GM15510 (cell line): ENCODE results near the gene DBP.
A peak's percentile ranks its signal among the peaks of the same experiment; 100 is the strongest.

Experiments used
- POLR2A ChIP-seq: IDR thresholded peaks from 3 replicates; pipeline ENCODE4 v1.6.1; 2011; ENCODE audit warnings: borderline replicate concordance; ENCODE audit not compliant: insufficient read length; ENCODE audit errors: extremely low read depth

The DBP gene

DNA sequence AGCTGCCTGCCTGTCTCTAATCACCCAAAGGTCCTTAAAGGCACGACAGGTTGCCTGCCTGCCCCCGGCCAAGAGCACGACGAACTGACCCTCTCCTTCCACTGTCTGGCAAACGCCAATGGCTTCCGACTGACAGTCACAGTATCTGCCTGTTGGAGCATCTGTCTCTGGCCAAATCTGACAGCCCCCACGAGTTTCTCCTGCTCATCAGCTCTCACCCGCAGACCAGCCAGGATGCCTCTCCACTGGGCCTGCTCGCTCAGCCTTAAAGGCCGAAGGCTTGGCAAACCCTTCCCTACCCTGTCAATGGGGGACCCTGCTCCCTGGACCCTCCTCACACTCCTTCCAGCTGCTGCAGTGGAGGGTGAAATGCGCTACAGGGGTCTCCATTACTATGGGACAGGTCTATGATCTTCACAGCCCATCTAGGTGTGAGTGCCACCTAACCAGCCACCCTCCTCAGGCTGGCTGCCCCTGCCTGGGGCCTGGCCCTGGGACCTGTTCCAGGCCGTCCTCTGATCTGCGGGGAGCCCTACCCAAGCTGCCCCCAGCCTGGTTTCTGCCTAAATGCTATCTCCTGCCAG is 23.2 kb downstream of the DBP start:
- peak; percentile 19 for TF ChIP-seq POLR2A

DNA sequence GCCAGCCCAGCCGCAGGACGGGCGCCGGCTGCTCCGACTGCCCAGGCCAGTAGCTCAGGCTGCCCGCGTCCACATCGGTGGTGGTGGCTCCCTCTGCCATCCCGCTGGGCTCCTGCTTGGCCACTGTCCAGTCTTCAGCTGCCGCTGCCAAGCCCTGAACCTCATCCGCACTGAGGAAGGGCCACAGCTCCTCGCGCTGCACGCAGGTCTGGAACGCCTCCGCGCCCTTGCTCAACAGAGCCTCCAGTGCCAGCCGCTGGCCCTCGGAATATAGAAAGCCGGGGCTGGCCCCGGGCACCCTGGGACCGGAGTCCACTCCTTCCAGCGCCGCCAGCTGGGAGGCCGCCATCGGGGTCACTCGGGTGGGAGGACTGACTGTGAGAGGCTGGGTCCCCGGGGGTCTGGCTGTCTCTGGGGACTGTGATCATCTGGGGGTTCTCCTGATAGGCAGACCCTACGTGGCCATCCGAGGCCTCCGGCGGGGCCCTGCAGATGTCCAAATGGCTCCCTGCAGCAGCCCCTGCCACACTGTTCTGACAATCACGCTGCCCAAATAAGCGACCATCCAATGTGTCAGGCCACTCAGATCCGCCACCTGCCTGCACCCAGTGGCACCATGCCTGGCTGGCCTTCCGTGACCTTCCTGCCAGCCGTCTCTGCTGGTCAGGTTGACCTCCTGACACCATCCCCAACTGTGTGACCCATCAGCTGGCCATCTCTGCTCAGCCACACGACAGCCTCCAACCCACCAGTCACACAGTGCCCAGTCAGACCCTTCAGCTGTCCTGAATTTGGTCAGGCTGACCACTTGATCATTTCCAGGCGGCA is 23.9 kb downstream of the DBP start:
- no peak for TF ChIP-seq POLR2A

DNA sequence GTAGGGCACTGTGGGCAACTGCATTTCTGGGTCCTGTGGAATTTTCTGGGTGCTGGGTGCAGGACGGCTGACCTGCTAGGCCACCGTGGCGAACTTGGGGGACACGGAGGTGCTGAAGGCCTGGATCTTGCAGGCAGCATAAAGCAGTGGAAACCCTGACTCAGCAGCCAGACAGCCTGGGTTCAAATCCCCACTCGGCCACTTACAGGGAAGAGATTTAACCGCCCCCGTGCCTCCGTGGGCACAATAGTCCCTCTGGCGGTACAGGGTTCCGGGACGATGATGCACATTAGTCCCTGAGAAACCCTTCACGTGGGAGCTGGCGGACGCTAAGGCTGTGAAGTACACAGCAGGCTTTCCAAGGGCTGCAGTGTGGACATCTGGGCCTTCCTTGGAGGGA is 25.3 kb downstream of the DBP start:
- no peak for TF ChIP-seq POLR2A

DNA sequence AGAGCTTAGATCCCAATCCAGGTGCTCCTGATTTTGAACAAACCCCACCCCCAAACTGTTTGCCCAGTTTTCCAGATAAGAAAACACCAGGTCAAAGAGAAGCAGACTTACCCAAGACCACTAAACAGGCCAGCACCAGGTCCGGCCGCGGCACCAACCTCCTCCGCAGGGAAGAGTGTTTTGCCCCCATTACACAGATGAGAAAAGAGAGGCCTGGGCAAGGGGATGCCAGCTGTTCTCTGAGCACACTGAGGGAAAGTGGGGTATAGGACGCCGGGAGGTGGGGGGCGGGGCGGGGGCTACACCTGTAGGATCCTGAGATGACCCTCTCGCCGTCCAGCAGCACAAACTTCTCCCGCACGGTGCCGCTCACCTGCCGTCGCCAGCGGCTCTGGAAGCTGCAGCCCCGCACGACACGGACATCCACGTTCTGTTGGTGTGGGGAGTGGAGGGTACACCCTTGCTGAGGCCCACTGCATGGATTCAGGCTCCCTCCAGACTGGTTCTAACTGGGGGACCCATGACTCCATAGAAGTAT is 27.5 kb downstream of the DBP start:
- TF ChIP-seq POLR2A: no peak

DNA sequence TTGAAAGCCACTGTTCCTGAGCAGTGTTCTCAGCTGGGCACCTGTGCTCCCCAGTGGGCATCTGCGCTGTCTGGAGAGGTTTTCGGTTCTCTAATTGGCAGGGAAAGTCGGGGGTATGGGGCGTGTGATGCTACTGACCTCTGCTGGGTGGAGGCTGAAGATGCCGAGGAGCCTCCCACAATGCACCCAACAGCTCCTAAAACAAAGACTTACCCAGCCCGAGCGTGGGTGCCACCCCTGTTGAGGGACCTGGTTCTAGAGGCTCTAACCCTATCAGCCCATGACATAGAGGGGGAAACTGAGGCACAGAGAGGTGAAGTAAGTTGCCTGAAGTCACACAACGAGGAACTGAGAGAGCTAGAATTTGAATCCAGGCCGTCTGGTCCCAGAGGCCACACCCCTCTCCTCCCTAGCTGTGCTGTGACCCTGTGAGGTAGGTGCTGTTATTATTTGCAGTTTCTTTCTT is 28.3 kb downstream of the DBP start:
- no peak for TF ChIP-seq POLR2A

DNA sequence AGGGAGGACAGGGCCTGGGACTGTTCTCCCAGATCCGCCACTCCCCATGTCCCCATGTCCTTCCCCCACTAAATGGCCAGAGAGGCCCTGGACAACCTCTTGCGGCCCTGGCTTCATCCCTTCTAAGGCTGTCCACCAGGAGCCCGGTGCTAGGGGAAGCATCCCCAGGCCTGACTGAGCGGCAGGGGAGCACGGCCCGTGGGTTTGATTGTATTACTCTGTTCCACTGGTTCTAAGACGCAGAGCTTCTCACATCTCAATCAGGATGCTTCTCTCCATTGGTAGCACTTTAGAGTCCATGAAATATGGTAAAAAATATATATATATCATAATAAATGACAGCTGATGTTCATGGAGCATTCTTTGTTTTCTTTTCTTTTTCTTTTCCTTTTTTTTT is 29.8 kb downstream of the DBP start:
- no peak for TF ChIP-seq POLR2A

DNA sequence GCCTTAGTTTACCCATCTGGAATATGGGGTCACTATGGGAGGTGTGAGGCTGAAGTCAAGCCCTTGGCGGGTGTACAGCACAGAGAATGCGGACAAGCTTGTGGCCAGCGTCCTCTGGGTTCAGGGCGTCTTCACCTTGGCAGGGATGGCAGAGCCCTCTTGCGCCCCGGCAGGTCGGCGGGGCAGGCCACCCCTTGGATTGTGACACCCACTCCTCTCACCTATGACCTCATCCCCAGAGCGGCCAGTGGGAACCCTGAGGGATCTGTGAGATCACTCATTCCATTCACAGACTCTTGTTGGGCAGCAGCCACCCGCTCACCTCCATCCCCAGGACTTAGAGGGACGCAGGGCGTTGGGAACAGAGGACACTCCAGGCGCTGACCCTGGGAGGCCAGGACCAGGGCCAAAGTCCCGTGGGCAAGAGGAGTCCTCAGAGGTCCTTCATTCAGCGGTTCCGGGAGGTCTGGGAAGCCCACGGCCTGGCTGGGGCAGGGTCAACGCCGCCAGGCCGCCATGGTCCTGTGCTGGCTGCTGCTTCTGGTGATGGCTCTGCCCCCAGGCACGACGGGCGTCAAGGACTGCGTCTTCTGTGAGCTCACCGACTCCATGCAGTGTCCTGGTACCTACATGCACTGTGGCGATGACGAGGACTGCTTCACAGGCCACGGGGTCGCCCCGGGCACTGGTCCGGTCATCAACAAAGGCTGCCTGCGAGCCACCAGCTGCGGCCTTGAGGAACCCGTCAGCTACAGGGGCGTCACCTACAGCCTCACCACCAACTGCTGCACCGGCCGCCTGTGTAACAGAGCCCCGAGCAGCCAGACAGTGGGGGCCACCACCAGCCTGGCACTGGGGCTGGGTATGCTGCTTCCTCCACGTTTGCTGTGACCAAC is 30.5 kb downstream of the DBP start, which contains the start of gene SPACA4:
Gene SPACA4 (plus strand): TSS at position 280 of the 896 bp plus-strand sequence. CDS start 237 bp downstream, at position 517.
- no peak for TF ChIP-seq POLR2A

DNA sequence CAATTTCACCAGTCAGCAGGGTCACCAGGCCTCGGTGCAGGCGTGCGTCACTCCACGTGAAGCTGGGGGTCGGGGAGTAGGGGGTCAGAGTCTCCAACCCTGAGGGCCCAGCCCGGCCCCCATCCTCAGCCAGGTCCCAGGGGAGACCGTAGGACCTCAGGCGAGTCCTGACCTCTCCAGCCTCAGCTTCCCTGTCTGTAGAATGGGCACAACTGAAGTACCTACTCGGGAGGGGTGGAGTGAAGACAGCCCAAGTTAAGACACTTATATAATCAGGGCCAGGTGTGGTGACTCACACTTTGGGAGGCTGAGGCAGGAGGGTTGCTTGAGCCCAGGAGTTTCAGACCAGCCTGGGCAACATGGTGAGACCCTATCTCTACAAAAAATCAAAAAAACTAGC is 33.3 kb downstream of the DBP start:
- TF ChIP-seq POLR2A: no peak

DNA sequence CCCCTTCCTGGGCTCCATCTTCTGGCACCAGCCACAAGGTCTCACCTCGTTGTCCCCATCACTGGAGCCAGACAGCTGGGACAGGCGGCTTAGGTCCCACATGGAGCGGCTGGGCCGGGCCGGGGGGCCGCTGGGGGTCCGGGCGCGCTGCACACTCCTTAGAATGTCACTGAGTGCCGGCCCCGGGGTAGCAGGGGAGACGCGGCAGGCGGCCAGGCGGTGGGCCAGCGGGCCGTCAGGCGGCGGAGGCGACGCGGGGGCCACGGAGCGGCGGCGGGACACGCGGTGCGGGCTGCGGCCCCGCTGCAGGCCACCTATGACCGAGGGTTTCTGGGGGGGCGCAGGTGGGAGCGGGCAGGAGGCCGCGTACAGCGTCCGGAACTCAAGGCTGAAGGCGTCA is 33.7 kb downstream of the DBP start:
- no peak for TF ChIP-seq POLR2A

DNA sequence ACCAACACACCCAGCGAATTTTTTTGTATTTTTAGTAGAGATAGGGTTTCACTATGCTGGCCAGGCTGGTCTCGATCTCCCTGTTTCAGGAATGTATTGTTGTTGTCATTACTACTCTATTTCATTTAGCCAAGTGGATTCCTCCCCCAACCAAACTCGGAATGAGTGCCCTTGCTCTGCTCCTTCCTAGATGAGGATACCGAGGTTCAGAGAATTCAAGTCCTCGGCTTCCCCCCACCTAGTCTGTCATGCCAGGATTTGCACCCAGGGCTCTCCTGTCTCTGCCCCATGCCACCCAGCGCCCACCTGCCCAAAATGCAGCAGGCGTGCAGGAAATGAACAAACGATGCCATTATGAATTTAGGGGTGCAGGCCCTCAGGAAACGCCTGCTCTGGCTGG is 34.2 kb downstream of the DBP start:
- TF ChIP-seq POLR2A: no peak

DNA sequence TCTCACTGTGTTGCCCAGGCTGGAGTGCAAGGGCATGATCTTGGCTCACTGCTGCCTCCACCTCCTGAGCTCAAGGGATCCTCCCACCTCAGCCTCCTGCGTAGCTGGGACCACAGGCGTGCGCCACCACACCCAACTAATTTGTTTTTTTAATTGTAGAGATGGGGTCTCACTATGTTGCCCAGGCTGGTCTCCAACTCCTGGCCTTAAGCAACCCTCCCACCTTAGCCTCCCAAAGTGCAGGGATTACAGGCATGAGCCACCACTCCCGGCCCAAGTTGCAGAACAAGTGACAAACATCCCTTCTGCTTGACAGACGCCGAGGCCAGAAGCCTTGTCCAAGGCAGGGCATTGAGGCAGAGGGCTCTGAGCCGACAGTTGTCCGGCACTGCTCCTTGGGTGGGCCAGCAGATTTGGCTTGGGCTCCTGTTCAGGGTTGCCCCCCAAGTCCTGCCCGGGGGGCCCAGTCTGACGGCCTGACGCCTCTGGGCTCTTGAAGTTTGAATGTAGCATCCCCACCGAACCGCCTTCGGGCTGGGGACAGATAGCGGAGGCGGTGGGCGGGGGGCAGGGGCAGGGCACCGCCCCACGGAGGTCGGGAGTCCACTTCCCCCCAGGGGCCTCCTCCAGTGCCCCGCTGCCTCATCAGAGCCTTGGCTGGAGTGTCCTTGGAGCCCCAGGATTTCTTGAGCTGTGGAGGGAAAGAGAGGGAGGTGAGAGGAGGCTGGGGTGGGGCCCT is 36.3 kb downstream of the DBP start:
- no peak for TF ChIP-seq POLR2A

DNA sequence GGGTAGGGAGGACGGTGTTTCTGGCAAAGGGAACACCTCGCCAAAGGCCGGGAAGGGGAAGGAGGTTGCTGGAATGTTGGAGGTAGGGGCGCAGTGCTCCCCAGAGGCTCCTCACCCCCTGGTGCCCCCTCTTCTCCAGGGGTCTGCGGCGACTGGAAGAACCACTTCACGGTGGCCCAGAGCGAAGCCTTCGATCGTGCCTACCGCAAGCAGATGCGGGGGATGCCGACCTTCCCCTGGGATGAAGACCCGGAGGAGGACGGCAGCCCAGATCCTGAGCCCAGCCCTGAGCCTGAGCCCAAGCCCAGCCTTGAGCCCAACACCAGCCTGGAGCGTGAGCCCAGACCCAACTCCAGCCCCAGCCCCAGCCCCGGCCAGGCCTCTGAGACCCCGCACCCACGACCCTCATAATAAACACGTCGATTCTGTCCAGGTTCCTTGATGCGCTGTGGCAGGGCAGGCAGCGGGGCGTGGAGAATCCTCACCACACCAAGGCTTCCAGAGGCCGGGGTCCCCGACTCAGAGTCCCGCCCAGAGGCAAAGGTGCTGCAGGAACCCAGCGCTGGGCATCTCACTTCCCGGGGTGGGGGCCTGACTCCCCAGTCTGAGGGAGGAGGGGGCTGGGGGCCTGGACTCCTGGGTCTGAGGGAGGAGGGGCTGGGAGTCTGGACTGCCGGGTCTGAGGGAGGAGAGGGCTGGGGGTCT is 38.0 kb downstream of the DBP start:
- TF ChIP-seq POLR2A: no peak

DNA sequence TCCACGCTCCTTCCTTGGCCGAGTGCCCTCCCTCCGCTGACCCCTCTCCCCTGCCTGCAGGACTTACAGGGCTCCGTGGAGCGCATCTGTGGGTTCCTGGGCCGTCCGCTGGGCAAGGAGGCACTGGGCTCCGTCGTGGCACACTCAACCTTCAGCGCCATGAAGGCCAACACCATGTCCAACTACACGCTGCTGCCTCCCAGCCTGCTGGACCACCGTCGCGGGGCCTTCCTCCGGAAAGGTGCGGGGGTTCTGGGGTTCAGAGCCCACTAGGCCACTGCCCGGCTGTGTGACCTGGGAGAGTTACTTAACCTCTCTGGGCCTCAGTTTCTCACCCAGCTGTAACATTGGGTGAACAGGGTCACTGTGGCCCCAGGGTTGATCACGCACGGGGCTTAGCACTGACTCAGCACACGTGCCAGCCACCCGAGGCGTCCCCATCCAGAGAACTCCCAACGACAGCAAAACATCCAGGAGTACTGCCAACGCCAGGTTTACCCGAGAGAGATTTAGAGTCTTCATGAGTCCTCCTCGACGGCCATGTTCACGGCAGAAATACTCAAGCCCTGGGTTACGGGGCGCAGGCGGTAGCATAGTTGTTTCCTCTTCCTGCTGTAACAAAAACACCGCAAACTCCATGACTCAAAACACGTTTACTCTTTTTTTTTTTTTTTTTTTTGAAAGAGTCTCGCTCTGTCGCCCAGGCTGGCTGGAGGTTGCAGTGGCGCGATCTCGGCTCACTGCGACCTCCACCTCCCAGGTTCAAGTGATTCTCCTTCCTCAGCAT is 40.3 kb downstream of the DBP start:
- no peak for TF ChIP-seq POLR2A
